Subcutaneous adipose tissue (tissue), 4 donors: Measurements from ENCODE around the gene FOXF1. TPM values are rescaled to one million over a fixed set of nuclear protein-coding genes. Genes with fewer than 3 reads are reported as not detected.

Source experiments
- total RNA-seq, 4 donors: library from RNA; depleted of rRNA; stranded (reverse); fragments of >200 nt; gene quantifications; one replicate each; pipeline ENCODE4 v1.1.0, GENCODE V29; 2016
- TF ChIP-seq, protein P1 (sequence below): fragments of 450-650 bp; IDR thresholded peaks from one replicate; pipeline ENCODE4 v1.5.1; 2016; ENCODE audit warnings: low read depth, mild to moderate bottlenecking, control low read depth, antibody characterized with exemption, moderate library complexity

The FOXF1 gene
- total RNA-seq, 4 donors from 2014 or later = 0.44 to 0.98 TPM; not detected in 2

DNA sequence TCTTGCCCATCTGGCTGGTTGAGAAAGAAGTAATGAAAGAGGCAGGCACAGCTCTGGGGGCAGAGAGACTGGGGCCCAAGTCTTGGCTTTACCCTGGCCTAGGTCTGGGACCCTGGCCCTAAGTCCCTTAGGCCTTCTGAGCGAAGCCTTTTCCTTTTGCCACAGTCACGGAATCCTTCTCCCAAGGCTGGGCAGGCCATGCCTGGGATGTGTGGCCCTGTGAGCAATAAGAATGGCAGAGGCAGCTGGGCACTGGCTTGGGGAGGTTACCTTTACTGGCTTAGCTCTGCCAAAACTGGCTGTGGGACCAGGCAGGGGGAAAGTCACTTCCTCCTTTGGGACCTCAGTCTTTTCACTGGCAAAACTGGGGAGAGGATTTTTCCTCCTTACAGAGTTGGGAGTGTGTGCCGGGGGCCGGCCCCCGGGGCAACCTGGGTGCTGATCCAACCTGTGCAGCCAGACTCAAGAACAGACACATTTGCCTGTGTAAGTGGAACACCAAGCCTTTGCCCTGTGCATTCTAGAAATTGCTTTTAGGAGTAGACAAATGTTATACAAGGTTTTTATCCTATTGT is 12.9 kb downstream of the FOXF1 start:
- TF ChIP-seq, protein P1, sequence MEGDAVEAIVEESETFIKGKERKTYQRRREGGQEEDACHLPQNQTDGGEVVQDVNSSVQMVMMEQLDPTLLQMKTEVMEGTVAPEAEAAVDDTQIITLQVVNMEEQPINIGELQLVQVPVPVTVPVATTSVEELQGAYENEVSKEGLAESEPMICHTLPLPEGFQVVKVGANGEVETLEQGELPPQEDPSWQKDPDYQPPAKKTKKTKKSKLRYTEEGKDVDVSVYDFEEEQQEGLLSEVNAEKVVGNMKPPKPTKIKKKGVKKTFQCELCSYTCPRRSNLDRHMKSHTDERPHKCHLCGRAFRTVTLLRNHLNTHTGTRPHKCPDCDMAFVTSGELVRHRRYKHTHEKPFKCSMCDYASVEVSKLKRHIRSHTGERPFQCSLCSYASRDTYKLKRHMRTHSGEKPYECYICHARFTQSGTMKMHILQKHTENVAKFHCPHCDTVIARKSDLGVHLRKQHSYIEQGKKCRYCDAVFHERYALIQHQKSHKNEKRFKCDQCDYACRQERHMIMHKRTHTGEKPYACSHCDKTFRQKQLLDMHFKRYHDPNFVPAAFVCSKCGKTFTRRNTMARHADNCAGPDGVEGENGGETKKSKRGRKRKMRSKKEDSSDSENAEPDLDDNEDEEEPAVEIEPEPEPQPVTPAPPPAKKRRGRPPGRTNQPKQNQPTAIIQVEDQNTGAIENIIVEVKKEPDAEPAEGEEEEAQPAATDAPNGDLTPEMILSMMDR = no peak

DNA sequence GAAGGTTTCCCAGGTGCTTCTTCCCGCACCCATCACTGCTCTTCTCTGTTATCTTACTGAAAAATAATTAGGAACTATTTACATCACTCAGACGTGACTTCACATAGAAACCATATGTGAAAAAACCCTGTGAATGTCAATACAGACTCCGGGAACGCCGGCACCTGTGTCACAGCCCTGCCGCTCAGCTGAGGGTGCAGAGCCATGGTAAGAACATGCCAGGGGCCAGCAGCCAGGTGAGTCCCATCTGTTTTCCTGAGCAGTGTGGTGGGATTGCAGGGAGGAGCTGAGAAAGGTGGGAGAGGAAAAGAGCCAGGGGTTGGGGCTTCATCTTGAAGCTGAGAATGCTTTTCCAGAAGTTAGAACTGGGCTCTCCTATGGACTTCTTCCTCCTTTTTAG is 13.7 kb downstream of the FOXF1 start:
- TF ChIP-seq, protein P1 = no peak

- TF ChIP-seq, protein P1 = no peak
These were observed 15.4 kb downstream of the FOXF1 start for GRCh38 chr16:86525696-86526095.

DNA sequence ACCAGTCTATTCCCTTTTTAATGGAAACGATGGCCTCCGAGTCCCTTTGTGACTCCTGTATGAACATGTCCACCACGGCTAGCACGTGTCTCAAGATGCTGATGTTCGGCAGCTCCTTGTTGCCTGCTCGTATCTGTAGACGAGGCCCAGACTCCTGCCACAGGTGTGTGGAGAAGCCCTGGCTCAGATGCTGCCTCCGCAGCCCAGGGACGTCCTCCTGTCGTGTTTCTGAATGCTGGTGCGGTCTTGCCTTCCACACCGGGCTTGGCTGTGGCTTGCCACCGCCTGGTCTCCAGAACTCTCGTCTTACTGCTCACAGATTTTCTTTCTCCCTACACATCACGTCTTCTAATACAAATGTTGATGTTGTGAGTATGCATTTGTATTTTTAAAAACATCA is 17.0 kb downstream of the FOXF1 start:
- TF ChIP-seq, protein P1 = no peak

- TF ChIP-seq, protein P1 = no peak
These were observed 18.0 kb downstream of the FOXF1 start for GRCh38 chr16:86528061-86528929.

GRCh38 chr16:86529160-86529559 is 18.8 kb downstream of the FOXF1 start:
- TF ChIP-seq, protein P1 = no peak
